ENCODE results near the gene KCNJ3.

KCNJ3 gene

GRCh38 chr2:154698296-154698720, at the start of gene KCNJ3:
TSS of gene KCNJ3 (plus strand) at chr2:154698695. CDS start at chr2:154698776, 81 bp downstream.
- H3K27ac ChIP-seq: peak within 1 kb of the TSS; percentile 83
- TF ChIP-seq, protein P1, sequence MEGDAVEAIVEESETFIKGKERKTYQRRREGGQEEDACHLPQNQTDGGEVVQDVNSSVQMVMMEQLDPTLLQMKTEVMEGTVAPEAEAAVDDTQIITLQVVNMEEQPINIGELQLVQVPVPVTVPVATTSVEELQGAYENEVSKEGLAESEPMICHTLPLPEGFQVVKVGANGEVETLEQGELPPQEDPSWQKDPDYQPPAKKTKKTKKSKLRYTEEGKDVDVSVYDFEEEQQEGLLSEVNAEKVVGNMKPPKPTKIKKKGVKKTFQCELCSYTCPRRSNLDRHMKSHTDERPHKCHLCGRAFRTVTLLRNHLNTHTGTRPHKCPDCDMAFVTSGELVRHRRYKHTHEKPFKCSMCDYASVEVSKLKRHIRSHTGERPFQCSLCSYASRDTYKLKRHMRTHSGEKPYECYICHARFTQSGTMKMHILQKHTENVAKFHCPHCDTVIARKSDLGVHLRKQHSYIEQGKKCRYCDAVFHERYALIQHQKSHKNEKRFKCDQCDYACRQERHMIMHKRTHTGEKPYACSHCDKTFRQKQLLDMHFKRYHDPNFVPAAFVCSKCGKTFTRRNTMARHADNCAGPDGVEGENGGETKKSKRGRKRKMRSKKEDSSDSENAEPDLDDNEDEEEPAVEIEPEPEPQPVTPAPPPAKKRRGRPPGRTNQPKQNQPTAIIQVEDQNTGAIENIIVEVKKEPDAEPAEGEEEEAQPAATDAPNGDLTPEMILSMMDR (conservative IDR thresholded peaks at IDR 0.05): no peak

- no peak overlapping the region for H3K27ac ChIP-seq
- TF ChIP-seq, protein P1 (conservative IDR thresholded peaks at IDR 0.05): no peak
Measured at GRCh38 chr2:154655499-154655898, 43.0 kb upstream of the KCNJ3 start.

GRCh38 chr2:154658854-154659253, 39.6 kb upstream of the KCNJ3 start:
- no peak overlapping the region for H3K27ac ChIP-seq
- TF ChIP-seq, protein P1 (conservative IDR thresholded peaks at IDR 0.05): no peak

DNA sequence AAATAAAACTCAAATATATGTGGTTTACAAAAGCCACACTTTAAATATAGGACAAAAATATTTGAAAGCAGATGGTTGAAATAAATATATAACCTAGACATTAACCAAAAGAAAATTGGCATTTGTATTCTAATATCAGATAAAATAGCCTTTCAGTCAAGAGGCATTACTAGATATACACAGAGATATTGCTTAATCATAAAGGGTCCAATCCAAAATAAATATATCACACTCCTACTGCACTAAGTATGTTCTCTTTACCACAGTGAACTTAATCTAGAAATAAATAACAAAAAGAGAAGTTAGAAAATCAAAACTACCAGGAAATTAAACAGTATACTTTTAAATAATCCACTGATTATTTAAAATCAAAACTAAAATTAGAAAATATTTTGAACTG, 34.2 kb upstream of the KCNJ3 start:
- no peak overlapping the region for H3K27ac ChIP-seq

DNA sequence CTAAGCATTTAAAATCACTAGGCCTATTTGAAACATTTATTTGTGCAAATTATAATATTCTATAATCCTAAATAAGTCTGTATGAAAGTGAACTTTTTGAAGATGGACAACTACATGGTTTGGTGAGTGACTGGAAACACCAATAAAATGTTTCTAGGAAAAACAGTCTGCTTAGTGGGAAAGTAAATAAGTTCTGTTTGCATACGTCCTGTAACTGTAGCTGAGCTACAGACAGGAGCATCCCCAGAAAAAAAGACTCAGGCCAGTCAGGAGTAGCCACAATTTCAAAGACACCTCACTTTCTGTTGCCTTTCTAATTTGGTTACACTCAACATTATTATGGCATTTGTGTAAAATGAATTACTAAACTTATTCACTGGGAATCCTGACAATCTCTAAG, 28.4 kb upstream of the KCNJ3 start:
- no peak overlapping the region for H3K27ac ChIP-seq
- TF ChIP-seq, protein P1 (conservative IDR thresholded peaks at IDR 0.05): no peak

More for the DNA sequence above, 34.2 kb upstream of the KCNJ3 start:
- TF ChIP-seq, protein P1 (conservative IDR thresholded peaks at IDR 0.05): no peak

DNA sequence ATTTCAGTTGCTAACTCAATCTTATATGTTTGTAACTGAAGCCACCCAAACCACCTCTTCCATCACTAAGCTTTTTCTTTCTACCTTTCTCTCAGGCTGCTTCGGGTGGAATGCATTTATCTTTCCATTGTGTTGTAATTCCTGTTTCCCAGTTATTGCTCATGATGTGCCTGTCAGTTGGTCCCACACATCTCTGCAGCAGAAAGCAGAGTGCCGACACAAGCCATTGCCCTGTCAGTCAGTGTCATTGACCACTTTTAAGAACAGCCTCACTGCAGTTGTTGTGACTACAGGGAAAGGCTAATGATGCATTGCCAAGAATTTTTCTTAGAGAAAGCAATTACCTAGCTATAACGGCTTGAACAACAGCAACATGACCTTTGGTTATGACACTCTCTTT, 24.8 kb upstream of the KCNJ3 start:
- TF ChIP-seq, protein P1 (conservative IDR thresholded peaks at IDR 0.05): no peak
- no peak overlapping the region for H3K27ac ChIP-seq

- TF ChIP-seq, protein P1 (conservative IDR thresholded peaks at IDR 0.05): no peak
- H3K27ac ChIP-seq: peak overlapping the region; percentile 49
Measured at GRCh38 chr2:154677401-154677800, 21.1 kb upstream of the KCNJ3 start.
